ENCODE measurements around the gene POU4F1.

POU4F1 gene

GRCh38 chr13:78592584-78592983 is 10.8 kb downstream of the POU4F1 start:
- no peak for DNase-seq (ENCODE audit: low spot score)

DNA sequence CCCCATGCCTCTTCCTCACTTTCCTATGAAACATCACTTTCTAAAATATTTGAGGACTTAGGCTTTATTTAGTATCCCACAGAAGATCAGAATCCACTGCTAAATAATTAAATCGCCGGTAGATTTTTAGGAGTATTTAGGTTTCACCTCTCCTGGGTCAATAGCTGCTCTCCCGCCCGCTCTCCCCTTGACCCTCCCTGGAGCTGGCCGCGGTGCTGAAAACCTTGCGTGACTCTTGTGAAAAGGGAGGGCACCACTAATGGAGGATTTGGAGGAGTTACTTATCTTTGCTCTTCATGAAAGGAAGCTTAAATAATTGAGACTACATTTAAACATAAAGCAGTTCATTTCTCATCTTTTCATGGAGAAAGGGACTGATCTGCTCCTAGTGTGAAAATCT is 14.1 kb downstream of the POU4F1 start:
- no peak for DNase-seq (ENCODE audit: low spot score)

DNA sequence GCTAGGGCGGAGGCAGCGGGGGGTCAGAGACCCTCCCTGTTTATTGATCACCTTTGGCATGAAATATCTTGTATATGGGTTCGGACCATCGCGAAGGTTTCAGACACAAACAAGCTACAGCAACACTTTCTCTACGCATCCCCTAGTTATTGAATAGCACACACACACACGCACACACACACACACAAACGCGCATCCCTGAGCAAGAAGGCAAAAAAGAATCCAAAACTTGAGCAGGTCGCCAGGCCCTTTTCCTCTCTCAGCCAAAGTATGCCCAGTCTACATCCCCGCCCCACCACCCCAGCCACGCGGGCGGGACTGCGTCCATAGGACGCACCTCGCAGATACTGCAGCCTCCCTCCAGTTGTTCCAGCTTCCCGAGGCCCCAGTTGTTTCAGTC is 16.0 kb downstream of the POU4F1 start:
- DNase-seq (ENCODE audit: low spot score), result no peak

GRCh38 chr13:78586706-78587105 is 16.6 kb downstream of the POU4F1 start:
- peak; percentile 18 for DNase-seq (ENCODE audit: low spot score)

- no peak for DNase-seq (ENCODE audit: low spot score)
Measured at GRCh38 chr13:78576261-78576660, 27.1 kb downstream of the POU4F1 start.

DNA sequence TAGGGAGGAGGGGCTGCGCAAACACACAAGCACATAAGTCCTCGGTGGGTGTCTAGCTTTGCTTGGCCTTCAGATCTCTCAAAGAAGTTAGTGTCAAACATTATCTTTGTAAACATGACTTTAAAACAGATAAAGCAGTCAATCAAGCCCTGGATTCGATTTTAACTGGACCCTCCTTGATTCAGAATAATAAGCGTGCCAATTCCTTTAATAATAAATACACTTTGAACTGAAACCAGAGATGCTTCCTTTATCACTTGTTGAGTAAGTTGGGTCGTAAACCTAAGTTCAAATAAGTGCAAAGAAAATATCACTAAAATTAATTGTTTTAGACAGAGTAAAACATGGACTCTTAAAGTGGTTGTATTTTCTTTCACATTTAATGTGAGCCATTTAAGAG is 30.9 kb downstream of the POU4F1 start:
- no peak for DNase-seq (ENCODE audit: low spot score)

GRCh38 chr13:78569029-78569428 is 34.3 kb downstream of the POU4F1 start:
- no peak for DNase-seq (ENCODE audit: low spot score)

GRCh38 chr13:78566631-78567030 is 36.7 kb downstream of the POU4F1 start:
- no peak for DNase-seq (ENCODE audit: low spot score)

DNA sequence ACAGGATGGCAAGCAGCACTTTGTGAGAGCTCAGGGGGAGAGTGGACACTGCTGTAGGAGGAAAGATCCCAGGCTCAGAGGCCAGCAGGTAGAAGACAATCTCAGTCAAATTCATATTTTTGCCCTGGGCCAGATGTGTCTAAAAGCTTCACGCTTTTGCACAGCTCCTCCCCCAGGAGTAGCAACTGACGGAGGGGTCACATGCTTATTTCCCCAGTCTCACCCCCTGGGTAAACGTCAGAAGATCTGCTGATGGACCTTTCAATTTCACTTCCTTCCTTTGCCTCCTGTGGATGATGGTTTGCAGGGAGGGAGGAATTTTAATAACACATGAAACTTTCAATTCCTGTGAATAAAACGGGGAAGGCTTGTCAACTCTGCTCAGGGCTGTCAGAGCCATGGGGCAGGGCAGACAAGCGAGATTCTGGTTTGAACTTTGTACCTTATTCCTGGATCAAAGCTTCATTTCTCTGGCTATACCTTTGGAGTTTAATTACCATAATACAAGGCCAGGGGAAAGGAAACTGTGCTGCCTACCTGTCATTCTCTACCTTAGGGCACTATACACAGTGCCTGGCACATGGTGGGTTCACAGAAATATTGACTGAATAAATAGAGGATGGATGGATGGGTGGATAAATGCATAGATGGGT is 41.0 kb downstream of the POU4F1 start:
- no peak for DNase-seq (ENCODE audit: low spot score)

Measured in activated CD4-positive, alpha-beta T cell treated with anti-CD3 and anti-CD28 coated beads, Interleukin-2, Interleukin-4, amounts not matched to agents 100 ng/mL and 50 ng/mL, durations not matched to agents 16 hours and 8 hours (primary cell).